HL-60 (cell line): Measurements from ENCODE around the gene CFAP20DC.

Experiments
- CTCF ChIP-seq: IDR thresholded peaks from one replicate; pipeline ENCODE4 v1.5.1; 2011; ENCODE audit warnings: low read length, control low read depth, inconsistent platforms; ENCODE audit not compliant: insufficient read depth
- POLR2AphosphoS5 ChIP-seq: IDR thresholded peaks from 2 replicates; pipeline ENCODE4 v1.6.1; 2012; ENCODE audit warnings: low read depth
- REST ChIP-seq: IDR thresholded peaks from 2 replicates; pipeline ENCODE4 v1.6.1; 2012; ENCODE audit warnings: low read depth; ENCODE audit not compliant: insufficient replicate concordance

GRCh38 chr3:58858126-58858525 lies 191.7 kb downstream of the CFAP20DC start:
- no peak for TF ChIP-seq POLR2AphosphoS5
- TF ChIP-seq CTCF, result no peak
- no peak for TF ChIP-seq REST
